AG09309 (cell line): ENCODE data around the gene PEAR1.

Experiments
- DNase-seq: peaks from one replicate; pipeline ENCODE4 v3.0.0-alpha.2; 2010; ENCODE audit warnings: low read depth
- H3K4me3 ChIP-seq: 2 replicates; pipeline ENCODE4 v1.5.1; 2011; ENCODE audit warnings: mild to moderate bottlenecking, low read depth, low read length, moderate library complexity; ENCODE audit not compliant: control insufficient read depth
- TF ChIP-seq, protein P1 (sequence below): IDR thresholded peaks from 2 replicates; pipeline ENCODE4 v1.5.1; 2011; ENCODE audit warnings: mild to moderate bottlenecking, low read depth, low read length, inconsistent platforms; ENCODE audit not compliant: insufficient read depth, control insufficient read depth; ENCODE audit errors: missing control alignments

Gene PEAR1

DNA sequence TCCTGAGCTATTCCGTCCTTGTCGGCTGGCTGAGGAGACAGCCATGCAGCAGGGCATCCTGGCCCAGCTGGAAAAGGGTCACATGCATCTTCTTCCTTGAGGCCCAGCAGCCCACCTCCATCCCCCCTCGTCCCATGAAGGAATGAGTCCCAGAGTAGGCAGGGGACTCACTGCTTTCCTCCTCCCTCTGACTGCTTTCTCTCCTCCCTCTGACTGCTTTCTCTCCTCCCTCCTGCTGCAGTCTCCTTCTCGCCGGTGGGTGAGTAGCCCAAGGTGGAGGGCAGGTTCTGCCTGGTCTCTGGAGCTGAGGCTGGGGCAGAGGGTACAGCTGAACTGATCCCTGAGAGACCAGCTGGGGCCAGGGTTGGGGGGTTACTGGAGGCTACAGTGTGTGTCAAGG lies 19.4 kb upstream of the PEAR1 start:
- TF ChIP-seq, protein P1, sequence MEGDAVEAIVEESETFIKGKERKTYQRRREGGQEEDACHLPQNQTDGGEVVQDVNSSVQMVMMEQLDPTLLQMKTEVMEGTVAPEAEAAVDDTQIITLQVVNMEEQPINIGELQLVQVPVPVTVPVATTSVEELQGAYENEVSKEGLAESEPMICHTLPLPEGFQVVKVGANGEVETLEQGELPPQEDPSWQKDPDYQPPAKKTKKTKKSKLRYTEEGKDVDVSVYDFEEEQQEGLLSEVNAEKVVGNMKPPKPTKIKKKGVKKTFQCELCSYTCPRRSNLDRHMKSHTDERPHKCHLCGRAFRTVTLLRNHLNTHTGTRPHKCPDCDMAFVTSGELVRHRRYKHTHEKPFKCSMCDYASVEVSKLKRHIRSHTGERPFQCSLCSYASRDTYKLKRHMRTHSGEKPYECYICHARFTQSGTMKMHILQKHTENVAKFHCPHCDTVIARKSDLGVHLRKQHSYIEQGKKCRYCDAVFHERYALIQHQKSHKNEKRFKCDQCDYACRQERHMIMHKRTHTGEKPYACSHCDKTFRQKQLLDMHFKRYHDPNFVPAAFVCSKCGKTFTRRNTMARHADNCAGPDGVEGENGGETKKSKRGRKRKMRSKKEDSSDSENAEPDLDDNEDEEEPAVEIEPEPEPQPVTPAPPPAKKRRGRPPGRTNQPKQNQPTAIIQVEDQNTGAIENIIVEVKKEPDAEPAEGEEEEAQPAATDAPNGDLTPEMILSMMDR = no peak
- no peak overlapping the region for H3K4me3 ChIP-seq
- DNase-seq = no peak

DNA sequence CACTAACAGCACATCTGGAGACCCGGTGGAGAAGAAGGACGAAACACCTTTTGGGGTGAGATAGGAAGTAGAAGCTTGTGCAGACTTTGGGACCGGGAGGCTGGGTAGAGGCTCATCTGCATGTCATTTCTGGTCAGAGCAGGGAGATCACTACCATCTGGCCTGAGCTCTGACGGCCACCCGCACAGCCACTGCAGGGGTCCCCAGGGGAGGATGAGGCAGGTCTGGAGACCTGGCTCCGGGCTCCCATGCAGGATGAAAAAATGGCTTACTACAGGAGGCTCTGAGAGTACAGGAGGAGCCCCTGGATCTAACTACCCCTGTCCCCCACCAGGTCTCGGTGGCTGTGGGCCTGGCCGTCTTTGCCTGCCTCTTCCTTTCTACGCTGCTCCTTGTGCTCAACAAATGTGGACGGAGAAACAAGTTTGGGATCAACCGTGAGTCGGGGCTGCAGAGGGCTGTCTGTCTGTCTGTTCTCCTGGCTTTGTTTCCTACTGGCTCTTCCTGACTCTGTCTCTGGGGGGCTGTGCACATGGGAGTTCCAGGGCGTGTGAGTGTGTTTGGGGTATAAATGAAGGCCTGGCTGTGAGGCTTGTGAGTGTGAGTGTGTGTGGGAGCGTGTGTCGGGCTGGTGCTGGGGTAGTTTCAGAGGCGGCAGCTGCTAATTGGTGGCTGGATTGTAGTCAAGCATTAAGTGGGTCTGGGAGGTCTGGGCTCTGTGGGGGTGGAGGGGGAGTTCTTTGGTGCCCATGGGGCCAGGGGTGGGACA lies 18.8 kb upstream of the PEAR1 start:
- H3K4me3 ChIP-seq = no peak overlapping the region
- TF ChIP-seq, protein P1 = no peak
- no peak for DNase-seq

DNA sequence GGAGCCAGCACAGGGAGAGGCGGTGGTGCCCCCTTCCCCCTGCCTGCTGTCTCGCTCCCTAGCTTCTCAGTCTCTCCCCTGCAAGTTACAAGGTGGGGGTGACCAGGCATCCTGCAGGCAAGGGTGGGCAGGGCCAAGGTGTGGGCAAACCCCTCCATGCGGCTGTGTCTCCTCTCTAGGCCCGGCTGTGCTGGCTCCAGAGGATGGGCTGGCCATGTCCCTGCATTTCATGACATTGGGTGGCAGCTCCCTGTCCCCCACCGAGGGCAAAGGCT lies 18.2 kb upstream of the PEAR1 start:
- DNase-seq = no peak
- TF ChIP-seq, protein P1 = no peak
- no peak overlapping the region for H3K4me3 ChIP-seq

DNA sequence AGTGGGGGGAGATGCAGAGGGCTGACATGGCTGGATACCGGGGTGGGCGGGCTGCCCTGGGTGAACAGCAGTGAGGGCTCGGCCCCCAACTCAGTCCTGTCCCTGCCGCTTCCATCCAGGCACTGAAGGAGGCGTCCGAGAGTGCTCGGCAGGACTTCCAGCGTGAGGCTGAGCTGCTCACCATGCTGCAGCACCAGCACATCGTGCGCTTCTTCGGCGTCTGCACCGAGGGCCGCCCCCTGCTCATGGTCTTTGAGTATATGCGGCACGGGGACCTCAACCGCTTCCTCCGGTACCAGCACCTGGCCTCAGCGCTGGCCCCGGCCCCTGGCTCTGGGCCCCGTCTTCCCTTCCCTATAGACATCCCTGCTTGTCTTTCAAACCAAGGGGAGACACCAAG lies 17.2 kb upstream of the PEAR1 start:
- TF ChIP-seq, protein P1 = no peak
- no peak for DNase-seq
- H3K4me3 ChIP-seq = no peak overlapping the region

DNA sequence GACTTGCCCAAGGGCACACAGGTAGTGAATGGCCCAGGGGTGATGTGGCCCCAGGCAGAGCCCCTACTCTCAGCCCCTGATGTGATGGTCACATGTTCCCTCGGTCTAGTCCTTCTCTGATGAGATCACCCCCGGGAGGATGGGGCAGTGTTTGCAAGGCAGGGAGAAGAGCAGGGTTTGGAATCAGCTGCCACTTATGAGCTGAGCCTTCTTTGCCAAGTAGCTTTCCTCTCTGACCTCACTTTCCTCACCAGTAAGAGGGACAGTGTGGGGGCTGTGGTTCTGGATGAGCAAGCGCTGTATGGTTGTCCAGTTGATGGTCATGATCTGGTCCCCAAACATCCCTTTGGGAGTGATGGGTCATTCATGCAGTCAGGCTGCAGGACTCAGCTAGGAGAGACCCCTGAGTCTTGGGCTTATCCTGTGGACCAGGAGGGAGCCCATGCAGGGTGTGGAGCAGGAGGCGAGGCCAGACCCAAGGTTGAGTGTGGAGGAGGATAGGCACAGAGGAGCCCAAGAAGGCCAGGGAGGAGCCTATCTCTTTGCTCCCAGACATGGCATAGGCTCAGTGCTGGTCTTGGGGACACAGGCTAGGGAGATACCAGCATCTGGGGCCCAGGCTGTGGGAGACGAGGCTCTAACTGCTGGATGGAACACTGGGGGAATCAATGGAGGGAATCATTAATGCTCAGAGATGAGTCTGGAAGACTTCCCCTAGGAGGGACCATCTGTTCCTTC lies 15.9 kb upstream of the PEAR1 start:
- no peak for DNase-seq
- no peak overlapping the region for H3K4me3 ChIP-seq
- TF ChIP-seq, protein P1 = no peak

DNA sequence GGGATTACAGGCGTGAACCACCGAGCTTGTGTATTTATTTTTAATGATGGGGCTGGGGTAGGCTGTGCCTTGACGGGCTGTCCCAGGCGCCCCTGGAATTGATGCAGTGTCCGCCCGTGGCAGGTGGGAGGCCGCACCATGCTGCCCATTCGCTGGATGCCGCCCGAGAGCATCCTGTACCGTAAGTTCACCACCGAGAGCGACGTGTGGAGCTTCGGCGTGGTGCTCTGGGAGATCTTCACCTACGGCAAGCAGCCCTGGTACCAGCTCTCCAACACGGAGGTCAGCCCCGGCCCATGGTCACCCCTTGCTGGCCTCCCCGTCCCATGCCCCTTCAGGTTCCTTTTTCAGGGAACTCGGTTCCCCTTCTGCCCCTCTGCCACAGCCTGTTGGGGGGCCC lies 13.6 kb upstream of the PEAR1 start:
- TF ChIP-seq, protein P1 = no peak
- DNase-seq = no peak
- no peak overlapping the region for H3K4me3 ChIP-seq

DNA sequence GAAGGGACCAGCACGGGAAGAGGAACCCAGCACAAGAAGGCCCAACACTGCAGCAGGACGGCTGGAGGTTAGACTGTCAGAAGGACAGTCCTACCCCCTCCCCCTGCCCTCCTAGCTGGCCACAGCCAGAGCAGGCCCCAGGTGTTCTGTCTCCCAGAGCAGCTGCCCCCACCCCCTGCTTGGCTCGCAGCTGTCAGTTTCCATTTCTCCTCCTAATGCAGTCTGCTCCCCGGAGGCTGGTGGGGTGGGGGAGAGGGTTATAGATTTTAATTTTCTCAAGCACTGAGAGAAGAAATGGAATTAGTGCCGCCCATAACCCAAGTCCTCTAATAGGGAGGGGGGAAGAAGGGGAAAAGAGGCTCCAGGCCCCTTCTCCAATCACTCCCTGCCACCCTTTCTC lies 13.0 kb upstream of the PEAR1 start:
- no peak overlapping the region for H3K4me3 ChIP-seq
- TF ChIP-seq, protein P1 = no peak
- DNase-seq = no peak
